ACHN (cell line): Measurements from ENCODE around the gene GIGYF2.
"Not testable (repeated sequence)": the region's sequence is repeated elsewhere in the genome, so short reads cannot be mapped to it uniquely, and the experiment has no call there.

Source experiments
- DNase-seq: peaks from one replicate; pipeline ENCODE4 v3.0.0-alpha.2; 2015
- in situ Hi-C: cut with HindIII; loops from 2 replicates; pipeline ENCODE4 v1.10.0; 2017; ENCODE audit warnings: low sequenced_read_pairs, low pct_ligation_motif_present, low pct_unique_long_range_greater_than_20kb

Gene GIGYF2

DNA sequence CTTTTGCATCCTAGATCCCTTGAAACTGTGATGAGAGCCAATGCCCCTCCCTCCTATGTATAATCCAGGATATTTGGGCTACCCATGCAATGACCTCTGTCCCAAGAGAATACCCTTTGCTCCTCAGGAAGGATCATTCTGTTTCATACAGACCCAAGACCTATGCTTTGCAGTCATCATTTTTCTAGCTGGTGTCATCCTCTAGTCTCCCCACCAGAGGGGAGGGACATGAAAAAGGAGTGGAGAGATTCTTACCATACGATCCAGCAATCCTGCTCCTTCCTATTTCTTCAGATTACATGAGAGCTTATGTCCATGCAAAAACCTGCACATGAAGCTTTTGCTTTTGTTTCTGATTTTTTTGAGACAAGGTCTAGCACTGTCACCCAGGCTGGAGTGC, 13.8 kb upstream of the GIGYF2 start:
- in situ Hi-C loops, result no loop called here
- DNase-seq, result no peak

- DNase-seq, in situ Hi-C loops: not testable (repeated sequence)
These were observed 11.7 kb upstream of the GIGYF2 start for GRCh38 chr2:232685391-232685790.

DNA sequence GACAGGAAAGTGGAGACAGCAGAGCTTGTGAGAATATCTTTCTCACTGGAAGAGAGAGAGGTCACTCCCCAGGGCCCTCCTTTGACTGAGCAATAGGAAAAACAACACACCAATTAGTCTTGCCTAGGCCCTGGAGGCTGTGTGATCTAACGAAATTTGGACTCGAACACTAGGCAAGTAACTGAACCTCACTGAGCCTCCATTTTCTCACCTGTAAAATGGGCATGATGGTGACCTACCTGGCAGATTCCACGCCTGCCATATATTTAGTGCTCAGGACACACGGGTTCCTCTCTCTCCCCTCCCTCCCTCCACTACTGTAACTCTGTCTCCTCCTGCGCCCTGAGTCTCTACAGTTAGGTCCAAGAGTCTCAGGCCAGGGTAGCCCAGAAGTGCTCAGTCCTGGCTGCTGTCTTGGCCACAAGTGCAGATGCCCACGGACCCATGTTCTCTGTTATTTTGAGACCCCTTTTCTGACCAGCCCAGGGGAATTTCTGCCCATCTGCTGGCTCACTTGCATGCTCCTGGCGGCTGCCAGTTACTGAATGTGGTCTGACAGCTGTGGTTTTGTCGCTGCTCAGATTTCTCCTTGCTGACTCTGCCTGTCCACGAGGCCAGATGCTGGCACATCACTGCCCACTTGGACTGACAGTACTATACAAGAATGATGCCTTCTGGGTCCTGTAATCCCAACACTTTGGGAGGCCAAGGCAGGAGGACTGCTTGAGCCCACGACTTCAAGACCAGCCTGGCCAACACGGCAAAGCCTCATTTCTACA, 9.6 kb upstream of the GIGYF2 start:
- DNase-seq, result no peak
- in situ Hi-C loops, result no loop called here

GRCh38 chr2:232688201-232688600, 8.9 kb upstream of the GIGYF2 start:
- in situ Hi-C loops, result no loop called here
- DNase-seq, result no peak

- peak; percentile 19 for DNase-seq
- in situ Hi-C loops, result no loop called here
These were observed 7.8 kb upstream of the GIGYF2 start for GRCh38 chr2:232689152-232689910.

GRCh38 chr2:232691117-232691516, 6.0 kb upstream of the GIGYF2 start:
- in situ Hi-C loops, DNase-seq: not testable (repeated sequence)

DNA sequence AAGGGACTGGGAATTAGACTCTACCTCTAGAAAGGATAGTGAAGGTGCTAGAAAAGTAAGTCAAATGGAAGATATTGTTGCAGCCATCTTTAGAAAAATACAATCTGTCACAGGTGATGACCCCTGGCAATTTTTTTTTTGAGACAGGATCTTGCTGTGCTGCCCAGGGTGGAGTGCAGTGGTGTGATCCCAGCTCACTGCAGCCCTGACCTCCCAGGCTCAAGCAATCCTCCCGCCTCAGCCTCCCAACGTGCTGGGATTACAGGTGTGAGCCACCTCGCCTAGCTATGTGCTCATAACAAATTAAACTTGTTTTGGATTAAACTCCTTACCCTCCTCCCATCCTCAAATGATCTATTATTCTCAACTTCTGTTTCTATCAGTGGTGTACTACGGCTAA, 3.8 kb upstream of the GIGYF2 start:
- in situ Hi-C loops, result no loop called here

DNA sequence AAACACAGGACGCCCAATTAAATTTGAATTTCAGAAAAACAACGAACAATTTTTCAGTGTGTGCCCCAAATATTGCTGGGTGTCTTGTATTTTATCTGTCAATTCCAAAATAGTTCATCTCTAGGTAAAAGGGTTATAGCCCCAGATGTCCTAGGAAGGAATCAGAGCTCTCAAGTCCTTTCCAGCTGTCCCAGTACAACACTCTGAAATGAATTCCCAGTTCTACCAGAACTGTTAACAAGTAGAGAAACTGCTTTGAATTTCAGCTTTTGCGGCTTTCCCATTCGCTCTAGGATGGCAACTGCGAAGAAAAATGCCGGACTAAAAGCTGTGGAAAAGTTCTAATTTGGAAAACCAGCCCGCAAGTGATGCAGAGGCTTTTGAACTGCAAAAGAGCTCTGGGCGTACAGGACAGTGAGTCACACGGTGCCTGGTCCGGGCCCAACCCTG, 497 bp upstream of the GIGYF2 start:
- in situ Hi-C loops, result no loop called here
- no peak for DNase-seq

More for the DNA sequence above, 3.8 kb upstream of the GIGYF2 start:
- DNase-seq, result no peak

DNA sequence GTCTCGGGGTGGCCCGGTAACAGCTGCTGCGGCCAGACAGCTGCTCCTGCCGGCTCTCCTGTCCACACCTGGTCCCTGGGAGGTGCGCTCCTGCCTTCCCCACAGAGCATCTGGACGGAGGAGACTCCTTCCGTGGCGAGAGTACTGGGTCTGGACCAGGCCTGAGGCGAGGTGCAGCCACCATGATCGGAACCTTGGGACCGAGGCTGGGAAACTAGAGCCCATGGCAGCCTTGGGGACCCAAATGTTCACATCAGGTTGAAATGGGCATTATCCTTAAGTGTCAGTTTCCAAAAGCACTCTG, 628 bp downstream of the GIGYF2 start:
- in situ Hi-C loops, result no loop called here
- no peak for DNase-seq

- in situ Hi-C loops, result no loop called here
These were observed 1.5 kb downstream of the GIGYF2 start for GRCh38 chr2:232698556-232699091.

GRCh38 chr2:232699110-232699509, 2.0 kb downstream of the GIGYF2 start:
- no peak for DNase-seq
- in situ Hi-C loops, result no loop called here

More at GRCh38 chr2:232698556-232699091, 1.5 kb downstream of the GIGYF2 start:
- no peak for DNase-seq

GRCh38 chr2:232700154-232700553, 3.0 kb downstream of the GIGYF2 start:
- in situ Hi-C loops, result no loop called here
- no peak for DNase-seq

DNA sequence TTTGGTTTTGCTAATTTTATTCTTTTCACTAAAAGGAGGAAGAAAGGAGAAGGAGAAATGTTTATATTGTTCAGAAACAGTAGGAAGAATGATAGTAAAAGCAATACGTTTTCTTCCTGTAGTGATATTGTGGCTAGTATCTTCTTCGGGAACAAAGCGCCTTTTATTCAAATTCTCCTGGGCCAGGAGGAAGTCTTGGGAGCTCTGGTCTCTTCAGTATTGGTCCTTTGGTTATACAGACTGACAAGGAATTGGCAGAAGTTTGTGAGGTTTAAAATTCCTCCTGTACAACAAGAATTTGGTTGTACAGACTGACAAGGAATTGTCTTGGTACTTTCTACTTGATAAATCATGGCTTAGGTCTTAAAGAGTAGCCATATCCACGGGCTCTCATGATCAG, 9.9 kb downstream of the GIGYF2 start:
- in situ Hi-C loops, result no loop called here
- DNase-seq, result no peak

DNA sequence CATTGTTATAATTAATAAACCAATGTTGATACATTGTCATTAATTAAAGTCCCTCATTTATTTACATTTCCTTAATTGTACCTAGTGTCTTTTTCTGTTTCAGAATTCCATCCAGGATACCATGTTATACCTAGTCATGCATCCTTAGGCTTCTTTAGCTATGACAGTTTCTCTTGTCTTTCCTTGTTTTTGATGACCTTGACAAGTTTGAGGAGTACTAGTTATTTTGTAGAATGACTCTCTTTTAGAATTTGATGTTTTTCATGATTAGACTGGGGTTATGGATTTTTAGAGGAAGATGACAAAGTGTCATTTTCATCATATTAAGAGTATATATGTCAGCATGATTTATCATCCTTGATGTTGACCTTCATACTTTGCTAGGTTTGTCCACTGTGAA, 16.4 kb downstream of the GIGYF2 start:
- DNase-seq, result no peak
- in situ Hi-C loops, result no loop called here

GRCh38 chr2:232714969-232715368, 17.8 kb downstream of the GIGYF2 start:
- no peak for DNase-seq
- in situ Hi-C loops, result no loop called here

GRCh38 chr2:232720056-232720455, 22.9 kb downstream of the GIGYF2 start:
- in situ Hi-C loops, DNase-seq: not testable (repeated sequence)

- no peak for DNase-seq
- in situ Hi-C loops, result no loop called here
These were observed 24.1 kb downstream of the GIGYF2 start for GRCh38 chr2:232721261-232721660.

DNA sequence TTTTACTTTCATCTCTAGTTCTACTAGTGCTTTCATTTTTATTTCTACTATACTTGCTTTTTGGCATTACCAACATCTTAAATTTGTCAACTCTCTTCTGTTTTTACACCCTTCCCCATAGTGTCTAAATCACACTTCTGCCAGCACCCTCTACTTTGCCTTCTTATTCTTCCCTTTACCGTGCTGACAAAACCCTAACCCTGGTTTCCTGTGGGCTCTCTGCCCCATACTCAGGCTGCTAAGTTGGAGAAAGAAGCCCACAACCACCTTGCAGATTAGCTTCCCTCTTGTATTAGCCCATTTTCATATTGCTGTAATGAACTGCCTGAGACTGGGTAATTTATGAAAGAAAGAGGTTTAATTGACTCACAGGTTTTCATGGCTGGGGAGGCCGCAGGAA, 24.8 kb downstream of the GIGYF2 start:
- in situ Hi-C loops, result no loop called here
- no peak for DNase-seq

DNA sequence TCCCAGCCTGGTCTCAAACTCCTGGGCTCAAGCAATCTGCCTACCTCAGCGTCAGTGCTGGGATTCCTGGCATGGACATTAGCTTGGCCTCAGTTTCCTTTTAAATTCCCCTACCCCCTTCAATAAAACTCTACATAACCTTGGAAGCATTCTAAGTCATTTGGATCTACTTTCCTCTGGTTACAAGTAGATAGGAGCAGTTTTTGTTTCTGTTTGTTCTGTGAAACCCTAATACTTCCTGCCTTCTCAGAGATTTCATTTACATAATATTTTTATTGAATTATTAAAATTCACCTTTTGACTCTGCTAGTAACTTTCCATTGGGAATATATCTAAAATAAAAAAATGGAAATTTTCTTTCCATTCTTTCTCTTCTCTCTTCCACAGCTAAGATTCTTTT, 25.9 kb downstream of the GIGYF2 start:
- no peak for DNase-seq
- in situ Hi-C loops, result no loop called here

GRCh38 chr2:232728785-232729184, 31.7 kb downstream of the GIGYF2 start:
- no peak for DNase-seq
- in situ Hi-C loops, result no loop called here
